PC-9 (cell line): ENCODE results near the gene DGKD.

Experiments
- CTCF ChIP-seq: fragments of 200-600 bp; sonication (generic); conservative IDR thresholded peaks from 2 replicates; pipeline ENCODE4 v1.6.1; 2017; ENCODE audit warnings: mixed run types, antibody characterized with exemption, mild to moderate bottlenecking, moderate library complexity
- EZH2 ChIP-seq: fragments of 200-600 bp; sonication (generic); IDR thresholded peaks from 2 replicates; pipeline ENCODE4 v1.8.0; 2017; ENCODE audit warnings: antibody characterized with exemption, low read depth

- TF ChIP-seq EZH2 (no peak), CTCF (no peak)
Measured at GRCh38 chr2:233445152-233445830, 91.0 kb downstream of the DGKD start.
